ENCODE results near the gene PSME4. TPM values are rescaled to one million over a fixed set of nuclear protein-coding genes. Genes with fewer than 3 reads are reported as not detected.
A peak's percentile ranks its signal among the peaks of the same experiment; 100 is the strongest.
"Not testable (repeated sequence)": the region's sequence is repeated elsewhere in the genome, so short reads cannot be mapped to it uniquely, and the experiment has no call there.

Gene PSME4
- polyA plus RNA-seq, 12 donors, result 20.5 to 53.1 (median 40.6) TPM; not detected in 1

DNA sequence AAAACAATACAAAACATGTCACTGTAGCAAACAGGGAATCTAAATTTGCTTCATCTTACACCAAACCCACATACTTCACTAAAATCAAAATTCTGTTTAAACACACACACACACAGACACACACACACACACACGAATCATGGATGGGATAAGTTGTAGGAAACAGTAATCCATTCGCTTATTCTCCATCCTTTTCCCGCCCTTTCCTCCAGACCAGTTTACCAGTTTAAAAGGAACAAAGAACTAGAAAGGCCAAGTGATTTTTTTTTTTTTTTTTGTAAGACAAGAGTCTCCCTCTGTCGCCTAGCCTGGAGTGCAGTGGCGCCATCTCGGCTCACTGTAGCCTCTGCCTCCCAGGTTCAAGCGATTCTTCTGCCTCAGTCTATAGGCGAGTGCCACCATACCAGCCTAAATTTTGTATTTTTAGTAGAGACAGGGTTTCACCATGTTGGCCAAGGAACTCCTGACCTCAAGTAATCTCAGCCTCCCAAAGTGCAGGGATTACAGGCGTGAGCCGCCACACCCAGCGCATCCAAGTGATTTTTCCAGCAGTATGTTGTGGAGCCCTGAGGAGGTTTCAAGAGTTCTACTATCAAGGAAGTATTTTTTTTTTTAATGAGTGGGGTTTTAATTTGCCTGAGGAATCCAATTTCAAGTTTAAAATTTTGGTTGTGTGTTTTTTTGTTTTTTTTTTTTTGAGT is 5.7 kb downstream of the PSME4 start:
- DNase-seq, result no peak

DNA sequence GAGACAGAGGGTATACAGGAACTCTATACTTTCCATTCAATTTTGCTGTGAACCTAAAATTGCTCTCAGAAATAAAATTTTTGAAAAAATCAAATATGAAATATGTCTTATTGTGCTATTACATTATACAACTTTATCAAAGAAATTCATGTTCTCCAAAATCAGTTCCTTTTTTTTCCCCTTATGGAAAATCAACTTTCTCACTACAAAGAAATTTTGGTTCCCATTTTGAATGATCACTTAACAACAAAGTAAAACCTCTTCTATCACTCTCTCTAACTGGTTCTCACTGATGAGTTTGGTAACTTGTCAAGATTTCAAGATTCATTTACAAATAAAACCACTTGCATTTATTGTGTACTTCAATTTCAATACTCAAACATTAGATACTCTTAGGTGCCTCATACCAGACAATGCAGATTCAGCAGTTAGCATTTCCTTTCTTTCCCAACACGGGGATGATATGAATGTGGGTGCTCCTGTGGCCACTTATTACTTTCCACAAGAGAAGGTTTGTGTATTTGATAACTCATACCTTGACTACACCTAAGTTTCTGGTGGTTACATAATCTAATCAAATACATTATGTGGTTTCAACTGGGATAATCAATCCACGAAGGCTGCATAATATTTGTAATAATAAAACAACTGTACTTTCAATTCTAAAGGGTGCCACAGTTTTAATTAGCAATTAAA is 6.4 kb downstream of the PSME4 start:
- DNase-seq, result no peak

DNA sequence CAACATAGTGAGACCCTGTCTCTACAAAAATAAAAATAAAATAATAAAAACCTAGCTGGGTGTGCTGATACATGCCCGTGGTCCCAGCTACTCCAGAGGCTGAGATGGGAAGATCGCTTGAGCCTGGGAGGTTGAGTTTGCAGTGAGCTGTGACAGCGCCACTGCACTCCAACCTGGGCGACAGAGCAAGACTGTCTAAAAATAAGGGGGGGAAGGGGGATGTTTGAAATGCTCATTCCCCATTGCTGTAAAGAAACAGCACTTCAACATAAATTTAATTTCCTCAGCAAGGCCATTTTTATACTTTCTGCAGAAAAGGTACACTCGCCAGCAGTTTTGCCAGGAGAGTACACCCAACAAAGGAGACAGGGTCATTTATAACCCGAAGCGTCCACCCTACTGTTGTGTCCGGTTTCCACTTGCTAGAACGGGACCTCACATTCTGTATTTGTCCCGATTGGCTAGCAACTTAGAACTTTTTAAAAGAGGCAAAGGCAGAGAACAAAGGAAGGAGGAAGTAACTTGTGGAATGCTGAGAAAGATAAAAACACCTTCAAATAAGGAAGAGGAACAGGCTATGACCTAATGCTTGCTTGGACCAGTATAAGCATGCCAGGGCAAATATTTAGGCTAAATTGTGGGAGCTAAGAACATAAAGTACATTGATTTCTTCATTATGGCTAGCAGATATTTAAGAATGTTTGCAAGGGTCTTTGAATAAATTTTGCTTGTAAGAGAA is 9.1 kb downstream of the PSME4 start:
- DNase-seq, result not testable (repeated sequence)

DNA sequence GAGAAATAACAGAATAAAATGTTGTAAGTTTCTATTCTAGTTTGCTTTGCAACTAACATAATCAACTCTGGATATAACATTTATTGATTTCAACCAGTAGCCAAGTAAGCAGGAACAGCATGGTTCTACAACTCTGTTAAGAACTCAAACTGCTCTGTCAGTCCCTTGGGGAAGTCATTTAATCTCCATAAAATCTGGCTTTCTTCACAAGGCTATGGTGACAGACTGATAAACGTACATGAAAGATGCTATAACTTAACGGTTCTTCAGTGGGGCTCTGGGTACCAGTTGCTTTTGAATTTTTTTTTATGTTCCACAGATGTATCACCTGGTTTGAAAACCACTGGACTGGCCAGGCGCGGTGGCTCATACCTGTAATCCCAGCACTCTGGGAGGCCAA is 10.3 kb downstream of the PSME4 start:
- no peak for DNase-seq

DNA sequence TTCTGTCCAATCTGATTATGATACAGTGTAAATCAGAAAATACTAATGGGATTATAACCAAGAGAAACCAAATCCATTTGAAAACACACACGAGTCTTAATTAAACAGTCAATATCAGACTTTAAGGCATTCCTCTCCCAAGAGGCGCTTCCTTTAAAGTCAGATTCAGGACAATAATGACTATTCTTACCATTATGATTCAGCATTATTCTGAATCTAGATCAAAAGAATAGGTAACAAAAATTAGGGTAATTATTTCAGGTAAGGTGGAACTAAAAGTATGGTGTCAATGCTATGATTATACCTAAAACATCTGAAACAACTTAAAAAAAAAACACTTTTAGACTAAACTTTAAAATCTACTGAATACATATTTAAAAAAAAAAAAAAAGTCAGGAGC is 12.3 kb downstream of the PSME4 start:
- DNase-seq, result no peak

DNA sequence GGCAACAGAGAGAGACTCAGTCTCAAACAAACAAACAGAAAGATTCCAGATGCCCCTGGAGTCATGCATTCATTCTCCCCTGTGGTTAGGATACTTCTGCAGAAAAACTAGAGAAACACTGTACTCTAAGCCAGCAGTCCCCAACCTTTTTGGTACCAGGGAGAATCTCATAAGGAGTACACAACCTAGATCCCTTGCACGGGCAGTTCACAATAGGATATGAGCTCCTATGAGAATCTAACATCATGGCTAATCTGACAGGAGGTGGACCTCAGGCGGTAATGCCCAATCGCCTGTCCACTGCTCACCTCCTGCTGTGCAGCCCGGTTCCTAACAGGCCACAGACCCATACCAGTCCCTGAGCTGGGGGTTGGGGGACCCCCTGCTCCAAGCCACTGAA is 18.3 kb downstream of the PSME4 start:
- no peak for DNase-seq

DNA sequence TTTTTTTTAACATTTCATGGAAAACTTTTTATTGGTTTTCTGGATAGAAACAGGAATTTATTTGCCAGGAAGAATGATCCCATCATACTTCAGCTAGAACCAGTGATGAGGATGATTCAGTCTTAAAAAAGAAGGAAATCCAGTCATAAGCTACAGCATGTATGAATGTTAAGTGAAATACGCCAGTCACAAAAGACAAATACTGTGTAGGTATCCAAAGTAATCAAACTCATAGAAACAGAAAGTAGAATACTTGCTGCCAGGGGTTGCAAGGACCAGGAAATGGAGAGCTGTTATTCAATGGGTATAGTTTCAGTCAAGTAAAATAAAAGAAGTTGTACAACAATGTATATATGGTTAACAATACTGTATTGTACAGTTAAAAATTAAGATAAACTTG is 21.3 kb downstream of the PSME4 start:
- no peak for DNase-seq

DNA sequence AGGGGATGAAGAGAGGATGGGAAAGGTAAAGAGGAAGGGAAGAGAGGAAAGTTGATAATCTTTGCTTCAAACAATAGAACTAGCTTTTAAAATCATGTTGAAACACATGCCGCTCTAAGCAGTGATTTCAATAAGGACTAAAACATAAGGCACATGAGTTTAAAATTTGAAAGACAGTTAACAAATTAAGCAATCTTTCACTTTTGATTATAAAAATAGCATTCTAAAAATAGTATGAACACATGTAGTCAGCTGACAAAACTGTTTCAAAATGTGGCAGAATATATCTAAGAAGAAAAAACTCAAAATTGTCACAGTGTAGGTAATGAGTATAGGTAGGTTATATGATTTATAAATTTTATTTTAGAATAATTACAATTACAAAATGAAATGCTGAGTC is 25.3 kb downstream of the PSME4 start:
- DNase-seq, result no peak

DNA sequence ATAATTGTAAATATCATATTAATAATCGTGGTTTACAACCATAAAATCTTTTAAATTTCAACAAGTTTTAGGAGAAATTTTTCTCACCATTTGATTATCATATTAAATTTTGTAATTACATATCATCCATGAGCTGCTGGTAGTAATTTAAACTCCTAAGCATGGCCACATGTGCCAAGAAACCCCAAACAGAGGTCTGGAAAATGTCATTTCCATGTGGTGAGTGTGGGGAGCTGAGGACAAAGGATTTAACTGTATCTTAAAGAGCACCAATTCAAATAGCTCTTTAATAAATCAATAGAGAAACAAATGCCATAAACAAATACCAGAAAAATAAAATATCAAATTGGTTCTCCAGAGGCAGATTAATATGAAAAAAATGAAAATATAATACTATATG is 26.3 kb downstream of the PSME4 start:
- no peak for DNase-seq

DNA sequence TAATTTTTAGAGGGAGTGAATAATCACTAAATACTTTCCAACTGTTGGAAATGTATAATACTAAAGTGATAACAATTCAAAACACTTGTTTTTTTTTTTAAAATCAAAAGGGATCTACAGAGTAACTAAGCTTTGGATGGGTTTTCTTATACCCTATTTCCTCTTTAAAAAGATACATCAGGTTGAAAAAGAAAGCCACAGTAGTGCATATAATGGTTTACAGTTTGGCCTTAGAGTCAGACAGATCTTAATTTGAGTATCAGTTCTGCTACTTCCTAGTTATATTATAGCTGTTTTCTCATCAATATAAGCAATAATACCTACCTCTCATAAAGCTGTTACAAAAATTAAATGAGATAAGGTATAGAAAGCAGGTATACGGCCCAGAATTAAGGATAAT is 28.5 kb downstream of the PSME4 start:
- no peak for DNase-seq

DNA sequence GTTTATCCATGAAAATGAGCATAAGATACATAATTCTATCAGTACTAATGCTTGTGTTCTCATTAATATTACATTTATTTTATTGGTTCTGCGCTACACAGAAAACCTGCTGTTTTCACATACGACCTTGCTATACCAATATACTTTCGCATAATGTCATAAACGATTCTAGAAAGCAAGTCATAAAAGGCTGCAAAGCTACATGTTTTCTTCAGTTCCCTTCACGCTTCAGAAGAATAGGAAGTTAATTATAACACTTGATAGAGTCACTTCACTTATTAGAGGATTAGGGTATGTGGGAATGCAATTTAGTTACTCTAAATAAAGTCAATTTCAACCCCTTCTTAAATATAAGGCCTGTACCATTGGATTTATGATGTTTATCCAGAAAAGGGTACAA is 29.0 kb downstream of the PSME4 start:
- DNase-seq, result no peak

DNA sequence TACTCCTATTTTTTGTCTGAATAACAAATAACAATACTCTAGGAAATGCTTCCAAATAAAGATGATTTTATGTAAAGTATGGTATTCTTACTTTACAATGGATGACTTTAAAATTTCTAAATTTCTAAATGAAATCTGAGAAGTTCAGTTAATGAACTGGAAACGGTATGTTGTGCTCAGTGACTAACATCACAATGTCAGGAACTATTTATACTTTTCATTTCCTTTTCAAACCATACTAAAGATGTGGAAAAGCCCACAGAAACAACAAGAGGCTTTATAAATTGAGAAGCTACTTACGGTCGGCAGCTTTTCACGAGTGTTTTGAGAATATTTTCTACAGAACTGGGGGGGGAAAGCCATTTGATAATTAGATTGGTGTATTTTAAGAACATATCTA is 31.1 kb downstream of the PSME4 start:
- DNase-seq, result no peak

DNA sequence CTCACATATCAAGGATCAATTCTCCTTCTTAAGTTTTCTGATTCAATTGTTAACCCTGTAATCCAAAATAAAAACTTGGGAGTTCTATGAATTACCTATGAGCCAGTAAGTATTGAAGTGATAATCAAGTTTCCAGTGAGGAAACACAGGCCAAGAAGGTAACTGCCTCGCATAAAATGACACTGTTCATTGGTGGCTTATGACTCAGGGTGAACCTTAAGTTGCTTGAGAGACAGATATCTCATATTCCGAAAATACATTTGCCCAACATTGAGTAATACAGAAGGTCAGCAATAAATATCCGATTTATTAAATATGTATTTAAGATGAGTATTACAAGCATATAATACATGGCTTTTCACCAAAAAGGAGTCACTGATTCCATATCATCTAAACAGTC is 31.9 kb downstream of the PSME4 start:
- no peak for DNase-seq

DNA sequence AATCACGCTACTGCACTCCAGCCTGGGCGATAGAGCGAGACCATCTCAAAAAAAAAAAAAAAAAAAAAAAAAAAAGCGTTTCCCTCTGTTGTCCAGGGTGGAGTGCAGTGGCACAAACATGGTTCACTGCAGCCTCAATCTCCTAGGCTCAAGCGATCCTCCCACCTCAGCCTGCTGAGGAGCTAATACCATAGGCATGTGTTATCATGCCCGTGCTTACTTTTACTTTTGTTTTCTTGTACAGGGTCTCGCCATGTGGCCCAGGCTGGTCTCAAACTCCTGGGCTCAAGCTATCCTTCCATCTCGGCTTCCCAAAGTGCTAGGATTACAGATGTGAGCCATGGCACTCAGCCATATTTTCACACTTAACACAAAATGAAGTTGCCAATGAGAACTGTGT is 37.5 kb downstream of the PSME4 start:
- no peak for DNase-seq

DNA sequence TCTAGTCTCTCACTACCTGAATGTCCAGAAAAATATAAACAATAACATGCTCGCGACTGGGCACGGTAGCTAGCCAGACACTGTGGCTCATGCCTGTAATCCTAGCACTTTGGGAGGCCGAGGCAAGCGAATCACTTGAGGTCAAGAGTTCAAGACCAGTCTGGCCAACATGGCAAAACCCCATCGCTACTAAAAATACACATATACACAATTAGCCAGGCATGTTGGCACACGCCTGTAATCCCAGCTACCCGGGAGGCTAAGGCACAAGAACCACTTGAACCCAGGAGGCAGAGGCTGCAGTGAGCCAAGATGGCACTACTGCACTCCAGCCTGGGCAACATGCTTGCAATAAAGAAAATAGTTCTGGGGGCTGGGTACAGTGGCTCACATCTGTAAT is 44.5 kb downstream of the PSME4 start:
- not testable (repeated sequence) for DNase-seq

DNA sequence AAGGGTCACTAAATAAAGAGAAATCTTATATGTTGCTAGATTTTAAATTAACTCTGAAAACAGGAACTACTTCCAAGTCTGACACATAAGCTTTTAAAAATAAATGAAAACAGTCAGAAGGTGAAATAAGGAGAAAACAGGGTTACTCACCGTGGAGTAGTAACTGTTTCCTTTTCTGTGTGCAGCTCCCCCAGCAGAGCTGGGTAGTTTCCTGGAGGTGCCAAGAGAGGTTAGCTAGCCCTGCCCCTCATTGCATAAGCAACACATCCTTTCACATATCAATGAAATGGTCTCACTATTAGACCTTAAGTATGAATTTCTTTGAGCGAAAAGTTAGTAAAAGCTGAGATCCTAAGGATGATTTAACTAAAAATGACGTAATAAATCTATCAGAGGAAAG is 57.1 kb downstream of the PSME4 start:
- no peak for DNase-seq

DNA sequence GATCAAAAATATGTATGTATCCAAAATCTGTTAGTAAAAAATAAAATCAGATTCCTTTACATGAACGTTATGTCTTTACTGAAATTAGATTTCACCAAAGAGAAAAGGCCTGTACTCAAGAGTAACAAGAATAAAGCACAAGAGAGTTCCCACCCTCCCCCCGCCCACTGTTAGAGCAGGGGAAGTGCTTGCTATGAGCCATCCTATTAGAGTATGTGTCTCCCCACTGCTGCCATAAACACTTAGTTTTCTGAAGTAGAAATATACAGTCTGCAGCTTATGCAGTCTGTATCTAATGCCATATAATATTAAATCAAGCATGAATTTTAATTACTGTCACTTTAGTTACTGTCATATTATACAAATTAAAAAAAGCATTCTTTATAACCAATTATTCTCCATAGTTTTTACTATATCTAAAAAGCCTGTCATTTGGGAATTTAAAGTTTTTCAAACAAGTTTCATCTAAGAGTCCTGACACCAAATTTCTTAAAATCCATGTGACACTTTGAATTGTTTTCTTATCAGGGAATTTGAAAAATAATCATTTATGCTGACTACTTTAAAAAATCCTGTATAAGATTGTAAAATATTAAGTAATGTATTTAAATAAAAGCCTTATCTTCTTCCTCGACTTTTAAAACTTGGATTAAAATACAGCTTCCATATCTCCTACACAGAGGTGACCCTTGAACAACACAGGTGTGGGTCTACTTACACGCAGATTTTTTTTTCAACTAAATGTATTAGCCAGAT is 59.2 kb downstream of the PSME4 start:
- DNase-seq, result no peak

DNA sequence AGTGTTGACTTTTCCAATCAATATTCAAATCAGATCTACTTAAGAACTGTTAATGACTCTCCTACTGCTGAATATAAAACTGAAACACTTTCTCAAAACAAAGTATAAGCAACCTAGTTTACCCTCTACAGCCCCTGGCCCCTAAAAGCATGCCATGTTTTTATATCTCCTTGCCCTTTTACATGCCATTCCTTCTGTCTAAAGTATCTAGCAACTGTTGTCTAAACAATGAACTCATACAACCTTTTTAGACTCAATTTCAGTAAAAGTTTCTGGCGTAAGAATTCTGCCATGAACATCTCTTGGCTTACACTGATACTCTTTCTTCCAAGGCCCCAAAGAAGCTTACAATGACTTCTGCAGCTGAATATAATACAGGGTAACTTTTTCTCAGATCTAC is 63.2 kb downstream of the PSME4 start:
- DNase-seq, result no peak

DNA sequence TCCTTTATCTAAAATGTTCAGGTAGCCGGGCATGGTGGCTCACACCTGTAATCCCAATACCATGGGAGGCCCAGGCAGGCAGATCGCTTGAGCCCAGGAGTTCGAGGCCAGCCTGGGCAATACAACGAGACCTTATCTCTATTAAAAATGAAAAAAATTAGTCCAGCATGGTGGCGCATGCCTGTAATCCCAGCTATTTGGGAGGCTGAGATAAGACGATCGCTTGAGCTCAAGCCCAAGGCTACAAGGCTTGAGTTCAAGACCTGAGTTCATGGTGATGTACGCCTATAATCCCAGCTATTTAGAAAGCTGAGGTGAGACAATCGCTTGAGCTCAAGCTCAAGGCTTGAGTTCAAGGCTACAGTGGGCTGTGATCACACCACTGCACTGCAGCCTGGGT is 65.4 kb downstream of the PSME4 start:
- no peak for DNase-seq

DNA sequence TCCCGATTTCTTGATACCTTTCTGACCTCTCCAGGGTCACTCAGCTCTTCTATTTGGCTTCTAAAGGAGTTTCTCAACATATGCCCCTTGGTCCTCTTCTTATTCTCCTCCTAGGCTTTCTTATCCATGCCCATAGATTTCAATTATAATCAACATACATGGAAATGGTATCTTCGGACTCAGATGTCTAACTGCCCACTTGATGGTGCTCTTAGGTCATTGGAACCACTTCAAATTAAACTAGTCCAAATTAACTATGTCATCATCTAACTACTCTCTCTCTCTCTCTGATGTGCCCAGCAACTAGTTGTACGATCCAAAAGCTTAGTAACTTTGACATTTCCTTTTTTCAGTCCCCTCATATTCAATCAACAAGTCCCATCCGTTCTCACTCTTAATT is 67.8 kb downstream of the PSME4 start:
- no peak for DNase-seq

DNA sequence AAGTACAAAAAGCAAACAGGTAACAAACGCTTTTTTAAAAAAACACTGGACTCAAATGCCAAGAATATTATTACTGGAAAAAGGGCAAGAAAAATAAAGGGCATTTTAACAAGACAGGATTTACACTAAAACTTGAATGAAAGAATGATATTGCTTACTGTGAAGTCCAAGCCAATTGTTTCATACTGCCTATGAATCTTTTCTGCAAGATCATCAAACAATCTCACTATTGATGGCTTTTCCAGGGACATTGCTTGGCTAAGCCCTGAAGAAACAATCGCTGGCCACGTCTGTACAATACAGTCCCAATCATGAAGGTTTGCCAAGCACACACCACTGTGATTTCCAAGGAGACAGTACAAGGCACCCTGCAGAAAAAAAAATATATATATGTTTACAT is 69.6 kb downstream of the PSME4 start:
- DNase-seq, result peak; percentile 25

DNA sequence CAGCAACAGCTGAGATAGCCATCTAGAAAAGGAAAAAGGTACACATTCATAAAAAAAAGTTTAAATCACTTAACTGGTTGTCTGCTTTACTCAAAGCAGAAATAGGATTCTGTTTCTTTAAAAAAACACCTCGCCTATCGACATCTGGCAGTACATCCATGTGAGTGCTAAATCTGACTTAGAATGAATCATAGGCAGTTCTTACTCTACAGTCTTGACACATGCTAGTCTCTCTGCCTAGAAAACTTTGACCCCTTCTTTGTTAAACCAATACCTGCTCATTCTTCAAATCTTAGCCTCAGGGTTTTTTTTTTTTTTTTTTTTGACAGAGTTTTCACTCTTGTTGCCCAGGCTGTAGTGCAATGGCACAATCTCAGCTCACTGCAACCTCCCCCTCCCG is 73.9 kb downstream of the PSME4 start:
- DNase-seq, result no peak

All from muscle of arm (tissue), 12 donors.